Measurements from ENCODE around the gene MYT1.
"Not testable (repeated sequence)": the region's sequence is repeated elsewhere in the genome, so short reads cannot be mapped to it uniquely, and the experiment has no call there.

Gene MYT1

DNA sequence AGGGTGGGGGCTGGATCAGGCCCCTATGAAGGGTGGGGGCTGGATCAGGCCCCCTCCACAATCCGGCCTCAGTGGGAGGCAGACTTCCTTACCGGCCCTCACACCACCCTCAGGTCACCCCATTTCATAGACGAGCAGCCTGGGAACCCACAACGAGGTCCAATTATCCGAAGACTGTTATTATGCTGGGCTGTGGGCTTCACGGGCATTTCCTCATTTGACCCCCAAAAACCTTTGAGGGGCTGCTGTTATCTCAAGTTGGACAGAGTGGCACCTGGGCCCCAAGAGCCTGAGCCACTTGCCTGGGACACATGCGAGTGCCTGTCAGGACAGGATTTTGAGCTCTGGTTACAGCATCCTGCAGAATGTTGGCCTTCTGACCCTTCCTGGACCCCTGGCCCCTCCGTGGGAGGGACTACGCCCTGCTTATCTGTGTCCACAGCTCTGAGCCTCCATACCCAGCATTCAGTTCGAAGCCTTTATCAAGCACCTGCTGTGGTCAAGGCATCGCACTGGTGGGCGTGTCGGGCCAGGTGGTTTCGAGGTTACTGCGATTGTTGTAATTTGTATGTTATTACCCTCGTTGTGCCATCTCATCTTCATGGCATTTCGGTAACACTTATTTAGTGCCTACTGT, 56.8 kb downstream of the MYT1 start:
- DNase-seq: no peak

DNA sequence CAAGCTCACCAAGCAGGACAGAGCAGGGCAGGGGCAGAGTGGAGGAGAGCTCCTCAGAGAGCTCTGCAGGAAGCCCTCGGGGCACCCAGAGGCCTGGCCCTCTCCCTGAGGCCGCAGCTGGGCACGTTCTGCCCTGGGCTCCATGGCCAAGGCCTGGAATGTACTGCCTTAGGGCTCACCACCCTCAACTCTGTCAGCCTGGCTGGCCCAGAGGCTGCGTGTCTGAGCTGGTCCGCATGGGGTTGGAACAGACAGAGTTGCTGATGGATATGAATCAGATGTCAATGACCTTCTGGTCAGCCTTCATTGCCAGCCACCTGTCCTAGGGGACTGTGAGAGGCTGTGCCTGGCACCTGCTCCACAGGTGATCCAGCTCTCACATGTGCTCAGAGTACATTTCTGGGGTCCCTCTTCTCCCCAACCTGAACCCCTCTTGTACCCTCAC, 58.1 kb downstream of the MYT1 start:
- DNase-seq: no peak

DNA sequence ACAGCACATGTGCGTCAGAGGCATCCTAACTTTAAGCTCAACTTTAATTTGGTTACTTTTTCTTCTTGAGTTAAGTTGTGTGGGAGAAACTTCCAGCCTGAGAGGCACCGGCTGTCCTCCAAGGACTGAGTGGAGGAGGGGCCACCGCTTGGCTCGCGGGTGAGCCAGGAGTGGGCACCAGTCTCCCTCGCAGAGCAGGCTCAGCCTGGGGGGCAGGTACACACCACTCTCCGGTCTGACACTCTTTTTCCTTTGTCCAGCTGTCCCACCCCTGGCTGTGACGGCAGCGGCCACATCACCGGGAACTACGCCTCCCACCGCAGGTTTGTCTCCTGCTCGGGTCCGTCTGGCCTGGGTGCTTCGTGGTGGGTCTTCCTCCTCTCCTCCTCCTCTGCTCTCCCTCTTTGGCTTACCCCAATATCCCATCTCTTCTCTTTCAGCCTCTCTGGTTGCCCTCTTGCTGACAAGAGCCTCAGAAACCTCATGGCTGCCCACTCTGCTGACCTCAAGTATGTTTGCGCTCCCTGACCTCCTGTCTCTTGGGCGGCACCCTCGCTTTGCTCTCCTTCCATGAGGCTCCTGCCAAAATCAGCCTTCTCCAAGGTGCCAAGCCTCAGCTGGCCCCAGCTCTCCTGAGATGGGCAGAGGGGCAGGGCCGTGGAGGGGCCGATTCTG, 58.7 kb downstream of the MYT1 start:
- no peak for DNase-seq

DNA sequence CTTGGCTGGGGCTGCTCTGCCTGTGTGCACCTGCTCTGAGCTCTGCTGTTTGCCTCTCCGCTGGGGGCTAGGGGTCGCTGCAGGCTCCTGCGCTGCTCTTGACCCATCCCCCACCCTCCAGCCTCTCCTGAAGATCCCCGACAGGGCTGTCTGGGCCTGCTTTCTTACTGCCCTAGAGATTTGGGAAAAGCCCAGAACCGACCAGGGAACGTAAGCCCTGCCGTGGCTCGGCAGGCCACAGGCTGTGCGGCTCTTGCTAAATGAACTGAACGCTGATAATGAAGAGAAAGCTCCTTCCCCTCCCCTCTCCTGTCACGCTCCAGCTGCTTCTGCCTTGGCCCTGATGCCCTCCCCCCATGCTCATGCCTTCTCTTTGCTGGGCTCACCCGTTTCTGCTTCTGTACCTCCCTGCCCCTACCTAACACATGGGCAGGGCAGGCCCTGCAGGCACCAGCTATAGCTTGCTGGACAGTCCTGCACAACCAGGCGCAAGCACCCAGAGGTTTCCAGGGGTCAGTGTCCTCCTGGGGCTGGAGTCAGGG, 59.3 kb downstream of the MYT1 start:
- DNase-seq: peak; percentile 87

DNA sequence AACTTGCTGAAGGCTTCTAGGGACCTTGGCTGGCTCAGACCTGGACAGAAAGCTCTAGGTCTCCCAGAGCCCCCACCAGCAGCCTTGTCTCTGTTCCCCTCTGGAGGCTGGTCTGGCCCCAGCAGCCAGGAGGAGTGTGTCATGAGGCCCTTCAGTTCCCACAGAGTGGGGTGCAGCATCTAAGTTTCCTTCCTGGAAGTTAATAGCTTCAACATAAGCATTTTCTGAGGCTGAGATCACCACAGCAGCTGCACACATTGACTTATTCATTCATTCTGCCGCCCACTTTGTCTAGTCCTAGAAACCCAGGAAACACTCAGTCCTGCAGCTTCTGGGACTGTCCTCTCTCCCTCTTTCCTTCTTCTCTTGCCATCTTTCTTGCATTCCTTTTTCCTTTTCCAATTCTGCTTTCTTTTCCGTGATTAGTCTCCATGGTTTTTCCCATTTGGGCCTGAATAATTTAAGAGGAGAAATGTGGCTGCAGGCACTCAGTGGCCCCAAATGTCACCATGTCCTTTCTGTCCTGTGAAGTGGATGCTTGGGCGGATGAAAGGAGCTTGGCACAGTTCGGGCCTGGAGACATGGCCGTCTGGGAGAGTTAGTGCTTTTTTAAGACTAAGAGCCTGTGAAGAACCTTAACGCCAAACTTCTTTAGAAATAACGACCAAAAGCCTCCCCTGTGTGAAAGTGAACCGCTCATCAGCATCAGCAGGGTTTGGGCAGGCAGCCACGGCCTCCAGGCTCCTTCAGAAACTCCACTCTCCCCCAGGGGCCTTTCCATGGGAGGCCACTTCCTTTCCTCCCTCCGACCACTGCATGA, 60.3 kb downstream of the MYT1 start:
- DNase-seq: no peak

DNA sequence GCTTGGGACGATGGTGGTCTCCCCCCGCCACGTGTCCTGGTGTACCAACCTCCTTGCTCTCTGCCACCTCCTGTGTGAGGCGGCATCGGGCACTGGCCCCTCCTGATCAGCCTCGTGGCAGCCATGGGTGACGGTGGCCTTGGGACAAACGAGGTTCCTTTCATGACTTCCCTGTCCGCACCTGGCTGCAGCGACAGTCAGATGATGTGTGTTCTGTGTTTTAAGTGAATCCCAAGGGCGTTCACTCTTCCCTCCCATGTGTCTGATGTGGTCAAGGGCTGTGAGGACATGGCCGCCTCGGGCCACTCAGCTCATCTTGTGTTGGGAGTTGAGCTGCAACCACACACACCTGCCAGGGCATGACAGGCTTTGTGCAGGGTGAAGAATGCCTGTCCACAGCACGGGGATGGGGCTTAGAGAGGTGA, 60.9 kb downstream of the MYT1 start:
- no peak for DNase-seq

DNA sequence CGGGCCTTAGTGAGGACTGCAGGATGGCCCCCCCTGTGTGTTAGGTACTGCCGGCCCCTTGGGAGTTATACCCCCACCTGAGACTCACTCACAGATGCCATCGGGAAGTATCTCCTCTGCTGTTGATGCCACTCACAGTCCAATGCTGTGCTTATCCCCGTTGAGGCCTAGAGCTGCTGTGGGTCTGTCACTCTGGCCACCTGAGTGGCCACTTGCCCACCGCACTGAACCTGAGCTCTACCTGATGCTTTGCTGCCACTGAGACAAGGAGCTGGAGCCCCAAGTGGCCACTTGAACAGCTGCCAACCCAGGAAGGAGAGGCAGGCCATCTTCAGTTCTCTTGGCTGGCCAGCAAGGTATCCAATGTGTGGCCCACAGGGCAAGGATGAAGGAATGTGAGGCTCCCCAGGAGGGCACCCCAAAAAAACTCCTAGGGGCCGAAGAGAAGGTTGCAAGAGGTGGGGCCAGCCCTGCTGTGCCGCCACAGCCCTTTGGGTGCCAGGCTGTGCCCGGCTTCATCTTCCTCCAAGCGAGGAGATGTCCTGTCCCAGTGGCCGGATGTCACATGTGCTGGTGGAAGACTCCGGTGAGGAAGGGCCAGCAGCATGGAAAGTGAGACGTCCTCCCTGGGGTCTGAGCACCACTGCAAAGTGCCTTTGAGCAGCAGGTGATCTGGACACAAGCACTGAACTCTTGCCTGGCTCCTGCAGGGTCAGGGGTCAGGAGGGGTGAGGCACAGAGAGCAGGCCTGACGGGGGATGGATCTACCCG, 61.8 kb downstream of the MYT1 start:
- no peak for DNase-seq

DNA sequence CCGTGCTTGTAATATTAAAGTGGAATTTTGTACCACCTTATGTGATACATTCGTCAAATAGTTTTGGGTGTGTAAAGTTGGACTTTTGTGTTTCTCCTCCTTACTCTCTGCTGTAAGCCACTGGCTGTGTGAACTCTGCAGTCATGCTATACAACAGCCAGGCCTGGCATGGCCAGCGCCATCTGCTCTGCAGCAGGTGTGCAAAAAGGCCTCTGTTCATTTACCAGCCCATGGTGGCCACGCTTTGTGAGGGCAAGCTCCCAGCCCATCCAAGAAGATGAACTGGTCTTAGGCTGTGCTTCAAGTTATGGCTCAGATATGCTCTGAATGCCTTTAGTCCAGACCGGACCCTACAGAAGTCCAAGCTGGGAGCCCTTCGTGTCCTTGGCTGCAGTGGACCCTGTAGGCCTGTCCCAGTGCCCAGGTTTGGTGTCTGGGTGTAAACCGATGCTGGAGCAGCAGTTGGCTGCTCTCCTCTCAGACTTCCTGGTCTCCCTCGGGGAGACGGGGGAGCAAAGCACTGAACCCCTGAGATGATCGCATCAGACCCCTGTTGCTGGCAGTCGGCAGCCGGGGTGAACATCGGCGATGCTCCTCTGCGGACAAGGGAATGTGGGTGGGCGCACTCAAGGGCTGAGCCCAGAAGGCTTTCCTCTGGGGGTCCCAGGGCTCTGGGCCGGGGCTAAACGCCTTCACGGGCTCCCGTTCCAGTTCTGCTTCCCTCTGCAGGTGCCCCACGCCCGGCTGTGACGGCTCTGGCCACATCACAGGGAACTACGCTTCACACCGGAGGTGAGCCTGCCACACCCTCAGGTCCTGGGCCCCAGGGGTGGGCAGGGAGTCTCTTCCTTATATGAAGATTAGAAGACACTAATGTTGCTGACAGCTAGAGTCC, 62.7 kb downstream of the MYT1 start:
- DNase-seq: no peak

DNA sequence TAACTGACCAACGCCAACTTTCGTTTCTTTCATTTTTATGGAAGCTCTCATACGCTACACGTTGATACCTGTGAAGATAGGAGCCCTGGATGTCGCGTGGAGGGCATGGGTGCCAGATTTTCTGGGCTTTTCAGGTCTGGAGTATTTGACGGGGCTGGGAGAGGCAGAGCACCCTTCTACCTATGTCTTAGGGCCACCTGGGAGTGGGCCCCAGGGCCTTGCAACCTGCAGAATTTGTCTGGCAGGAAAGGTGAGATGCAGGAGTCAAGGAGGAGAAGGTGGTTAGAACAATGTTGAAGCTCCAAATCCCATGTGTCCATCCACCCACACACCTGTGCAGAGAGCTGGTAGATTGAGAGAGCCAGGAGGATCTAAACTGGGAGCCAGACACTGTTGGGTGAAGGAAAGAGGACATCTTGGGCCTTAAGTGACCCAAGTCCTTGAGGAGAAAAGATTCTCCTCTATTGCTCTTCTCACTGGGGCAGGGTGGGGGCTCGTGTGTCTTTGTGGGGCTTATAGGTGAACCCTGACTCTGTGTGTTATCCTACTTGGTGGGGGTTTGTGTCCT, 63.9 kb downstream of the MYT1 start:
- no peak for DNase-seq

DNA sequence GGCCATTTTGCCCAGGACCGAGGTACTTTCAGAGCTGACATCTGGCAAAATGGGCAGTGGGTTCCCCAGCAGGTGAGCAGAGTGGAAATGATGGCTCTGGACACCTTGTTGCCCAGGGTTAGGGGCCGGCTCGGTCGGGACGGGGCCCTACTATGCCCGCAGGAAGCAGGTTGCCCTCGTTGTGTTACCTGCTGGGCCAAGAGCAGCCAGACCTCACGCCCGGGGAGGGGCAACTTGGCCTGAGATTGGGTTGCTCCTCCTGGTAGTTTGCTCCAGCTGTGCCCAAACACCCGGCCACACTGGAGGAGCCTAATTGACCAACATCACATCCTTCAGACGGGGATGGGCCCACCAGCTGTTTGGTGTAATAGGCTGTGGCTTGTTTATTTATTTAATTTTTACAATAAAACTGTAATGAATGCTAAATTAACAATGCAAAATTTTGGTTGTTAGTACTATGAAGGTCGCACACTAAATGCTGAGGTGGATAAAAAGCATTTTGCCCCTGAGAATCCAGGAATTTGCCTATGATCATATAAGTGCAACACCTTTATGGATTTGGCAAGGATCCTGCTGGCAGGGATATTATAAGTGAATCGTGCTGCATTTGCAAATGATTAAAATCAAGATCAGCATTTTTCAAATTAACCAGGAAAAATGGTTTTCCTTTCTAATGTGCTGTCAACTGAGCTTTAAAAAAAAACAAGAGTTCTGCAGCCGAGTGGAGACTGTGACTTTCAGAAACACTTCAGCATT, 64.7 kb downstream of the MYT1 start:
- no peak for DNase-seq

DNA sequence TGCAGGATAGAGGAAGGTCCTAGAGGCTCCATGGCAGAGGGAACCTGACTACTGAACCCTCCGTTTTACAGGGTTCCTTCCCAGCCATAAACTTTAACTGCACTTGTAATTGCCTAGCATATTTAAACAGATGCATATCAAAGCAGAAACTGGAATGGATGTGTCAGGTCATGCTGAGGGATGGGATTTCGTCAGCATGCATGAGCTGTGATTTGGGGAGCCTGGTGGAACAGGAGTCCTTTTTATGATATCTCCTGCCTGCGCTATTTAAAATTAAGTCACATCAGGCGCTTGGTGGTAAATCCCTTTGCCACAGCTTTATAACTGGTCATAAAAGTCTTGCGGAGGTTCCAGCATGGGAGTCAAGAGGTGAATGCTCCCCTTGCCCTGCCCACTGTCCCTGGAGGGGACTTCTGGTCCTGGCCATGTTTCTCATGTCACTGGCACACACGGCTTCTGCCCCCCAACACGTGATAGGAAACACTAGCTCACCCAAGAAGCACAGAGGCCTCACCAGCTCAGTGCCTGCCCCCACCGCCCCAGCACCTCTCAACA, 65.3 kb downstream of the MYT1 start:
- no peak for DNase-seq

DNA sequence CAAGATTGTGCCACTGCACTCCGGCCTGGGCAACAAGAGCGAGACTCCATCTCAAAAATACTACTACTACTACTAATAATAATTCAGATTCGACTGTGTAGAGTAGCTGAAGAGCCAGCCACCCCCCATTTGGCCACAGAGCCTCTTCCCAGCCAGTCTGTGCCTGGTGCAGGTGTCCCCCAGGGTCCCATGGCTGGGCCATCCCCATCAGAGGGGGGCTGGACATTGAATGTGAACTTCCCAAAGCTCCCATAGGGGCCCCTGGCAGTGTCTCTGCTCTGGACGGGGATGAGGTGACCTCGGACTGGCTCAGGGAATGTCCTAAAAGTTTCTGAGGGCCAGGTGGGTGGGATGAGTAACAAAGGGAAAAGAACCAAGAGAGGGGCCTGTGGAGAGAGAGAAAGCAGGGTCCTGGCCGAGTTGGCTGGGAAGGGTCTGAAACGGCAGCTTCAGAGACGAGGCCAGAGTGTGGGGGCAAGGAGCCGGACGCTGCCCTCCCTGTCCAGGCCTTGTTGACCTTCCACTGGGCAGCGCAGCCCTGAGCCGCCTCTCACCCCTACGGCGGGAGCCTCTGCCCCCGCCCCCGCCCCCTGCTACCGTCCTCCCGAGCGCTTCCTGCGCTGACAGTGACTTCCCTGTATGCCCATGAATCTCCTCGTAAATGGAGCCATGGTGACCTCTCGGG, 66.4 kb downstream of the MYT1 start:
- DNase-seq: no peak

DNA sequence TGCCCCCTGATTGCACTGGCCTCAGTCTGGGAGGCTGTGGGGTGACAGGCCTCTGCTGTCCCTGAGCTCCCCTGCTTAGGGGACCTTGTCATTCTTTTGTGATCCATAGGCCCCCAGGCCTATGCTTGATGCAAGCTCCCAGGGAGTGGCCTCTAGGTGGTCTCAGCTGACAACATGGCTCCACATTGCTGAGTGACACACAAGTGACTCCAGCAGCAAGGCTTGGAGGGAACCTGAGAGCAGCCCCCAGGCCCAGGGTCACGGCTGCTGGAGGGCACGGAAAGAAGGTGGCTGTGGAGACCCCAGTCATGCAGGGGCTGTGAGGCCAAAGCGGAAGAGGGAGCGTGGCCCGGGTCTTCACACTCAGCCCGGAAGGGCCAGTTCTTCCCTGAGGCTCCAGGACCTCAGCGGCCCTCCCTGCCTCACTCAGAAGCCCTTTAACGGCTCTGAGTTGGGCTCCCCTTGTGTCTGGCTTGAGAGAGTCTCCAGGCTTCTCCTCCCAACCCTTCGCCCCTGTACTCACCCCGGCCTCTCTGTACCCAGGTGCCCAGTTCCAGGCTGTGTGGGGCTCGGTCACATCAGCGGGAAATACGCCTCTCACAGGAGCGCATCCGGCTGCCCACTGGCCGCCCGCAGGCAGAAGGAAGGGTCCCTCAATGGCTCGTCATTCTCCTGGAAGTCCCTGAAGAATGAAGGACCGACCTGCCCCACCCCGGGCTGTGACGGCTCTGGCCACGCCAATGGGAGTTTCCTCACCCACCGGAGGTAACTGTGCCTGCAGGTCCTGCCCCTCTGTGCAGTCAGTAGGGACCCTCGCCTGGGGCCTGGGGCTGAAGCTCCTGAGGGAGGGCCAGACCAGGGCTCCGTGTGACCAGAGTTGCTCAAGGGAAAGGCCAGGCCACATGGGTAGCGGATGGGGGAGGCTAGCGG, 67.6 kb downstream of the MYT1 start:
- DNase-seq: no peak

DNA sequence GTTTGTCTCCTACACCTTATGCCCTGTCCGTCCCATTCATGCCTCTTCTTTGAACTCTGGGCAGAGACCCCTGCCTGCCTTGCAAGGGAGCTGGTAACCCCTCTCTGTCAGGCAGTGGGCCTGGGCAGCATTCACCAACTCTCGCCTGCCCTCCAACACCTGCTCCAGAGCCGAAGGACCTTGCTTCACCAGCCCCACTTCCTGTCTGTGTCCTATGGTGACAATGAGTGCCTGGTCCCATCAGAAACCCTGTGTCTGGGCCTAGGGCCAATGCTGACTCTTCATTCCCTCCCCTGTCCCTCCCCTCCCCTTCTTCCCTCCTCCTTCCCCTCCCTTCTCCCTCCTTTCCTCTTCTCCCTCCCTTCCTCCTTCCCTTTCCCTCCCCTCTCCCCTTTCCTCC, 68.5 kb downstream of the MYT1 start:
- no peak for DNase-seq

DNA sequence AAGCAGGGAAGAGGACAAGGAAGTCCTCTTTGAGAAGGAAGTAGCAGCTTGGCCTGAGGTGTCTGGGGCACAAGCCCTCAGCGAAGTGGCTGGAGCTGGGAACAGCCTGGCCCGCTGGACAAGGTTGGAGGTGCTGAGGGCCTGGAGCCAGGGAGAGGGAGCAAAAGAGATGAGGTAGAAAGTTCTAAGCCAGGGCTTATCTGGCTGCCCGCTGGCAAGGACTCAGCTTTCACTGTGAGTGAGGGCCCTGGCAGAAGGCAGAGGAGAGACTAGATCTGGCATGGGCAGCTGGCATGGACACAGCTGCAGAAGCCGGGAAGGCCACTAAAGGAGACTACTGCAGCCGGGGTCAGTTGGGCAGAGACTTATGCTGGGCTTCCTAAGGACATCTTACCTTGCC, 69.5 kb downstream of the MYT1 start:
- no peak for DNase-seq

DNA sequence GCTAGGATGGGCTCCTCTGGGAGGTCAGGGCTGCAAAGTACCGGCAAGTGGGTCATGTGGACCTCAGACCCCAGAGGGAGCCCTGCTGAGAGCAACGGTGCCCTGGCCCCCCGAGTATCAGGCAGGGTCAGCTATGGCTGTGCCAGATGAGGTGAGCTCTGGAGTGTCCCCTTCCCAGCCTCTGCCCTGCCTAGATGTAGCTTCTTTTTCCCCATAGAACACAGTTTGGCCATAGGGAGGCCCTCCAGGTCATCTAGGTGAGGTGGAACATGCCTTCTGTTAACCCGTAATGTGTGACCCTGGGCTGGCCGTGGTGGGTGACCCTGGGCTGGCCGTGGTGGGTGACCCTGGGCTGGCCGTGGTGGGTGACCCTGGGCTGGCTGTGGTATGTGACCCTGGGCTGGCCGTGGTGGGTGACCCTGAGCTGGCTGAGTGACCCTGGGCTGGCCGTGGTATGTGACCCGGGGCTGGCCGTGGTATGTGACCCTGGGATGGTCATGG, 70.1 kb downstream of the MYT1 start:
- DNase-seq: no peak

DNA sequence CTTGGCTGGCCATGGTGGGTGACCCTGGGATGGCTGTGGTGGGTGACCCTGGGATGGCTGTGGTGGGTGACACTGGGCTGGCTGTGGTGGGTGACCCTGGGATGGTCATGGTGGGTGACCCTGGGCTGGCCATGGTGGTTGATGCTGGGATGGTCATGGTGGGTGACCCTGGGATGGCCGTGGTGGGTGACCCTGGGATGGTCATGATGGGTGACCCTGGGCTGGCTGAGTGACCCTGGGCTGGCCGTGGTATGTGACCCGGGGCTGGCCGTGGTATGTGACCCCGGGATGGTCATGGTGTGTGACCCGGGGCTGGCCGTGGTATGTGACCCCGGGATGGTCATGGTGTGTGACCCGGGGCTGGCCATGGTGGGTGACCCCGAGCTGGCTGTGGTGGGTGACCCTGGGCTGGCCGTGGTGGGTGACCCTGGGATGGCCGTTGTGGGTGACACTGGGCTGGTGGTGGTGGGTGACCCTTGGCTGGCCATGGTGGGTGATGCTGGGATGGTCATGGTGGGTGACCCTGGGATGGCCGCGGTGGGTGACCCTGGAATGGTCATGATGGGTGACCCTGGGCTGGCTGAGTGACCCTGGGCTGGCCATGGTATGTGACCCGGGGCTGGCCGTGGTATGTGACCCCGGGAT, 70.8 kb downstream of the MYT1 start:
- DNase-seq: not testable (repeated sequence)
